PC-9 (cell line): ENCODE results near the gene RPL26. TPM values are rescaled to one million over a fixed set of nuclear protein-coding genes. Genes with fewer than 3 reads are reported as not detected.

Experiments
- BruUV-seq: library from RNA; stranded (reverse); fragments of 400-500 nt; replicated peaks from 2 replicates; lab custom pipeline; 2021; lab: Mats Ljungman, UMichigan
- CTCF ChIA-PET: fragments of 300-600 bp; sonication (Branson Sonifier 250); formaldehyde crosslinking; loops from one replicate; lab custom pipeline; 2022; ENCODE audit warnings: antibody characterized with exemption; lab: Charles Lee
- POLR2A ChIA-PET: fragments of 300-600 bp; sonication (Branson Sonifier 250); formaldehyde crosslinking; loops from one replicate; lab custom pipeline; 2022; ENCODE audit warnings: antibody characterized with exemption; ENCODE audit not compliant: unreplicated experiment; lab: Charles Lee
- DNase-seq, 2 experiments: peaks; one replicate each; pipeline versions ENCODE4 v3.0.0 to v3.0.0-alpha.2; 2015 to 2022; ENCODE audit warnings: mixed read lengths in 1 of 2
- H2AFZ ChIP-seq: fragments of 200-600 bp; sonication (generic); 2 replicates; pipeline ENCODE4 v1.8.1; 2017; ENCODE audit warnings: antibody characterized with exemption
- H3F3A ChIP-seq: fragments of 200-600 bp; sonication (generic); 2 replicates; pipeline ENCODE4 v1.8.1; 2017; ENCODE audit warnings: antibody characterized with exemption, mild to moderate bottlenecking, low read depth; ENCODE audit not compliant: insufficient read depth
- H3K27ac ChIP-seq: fragments of 200-600 bp; sonication (generic); 2 replicates; pipeline ENCODE4 v1.6.1; 2016; ENCODE audit warnings: mixed run types
- H3K27me3 ChIP-seq: fragments of 200-600 bp; sonication (generic); 2 replicates; pipeline ENCODE4 v1.6.1; 2016; ENCODE audit warnings: low read depth, mixed run types; ENCODE audit not compliant: insufficient read depth
- H3K36me3 ChIP-seq: fragments of 200-600 bp; sonication (generic); 2 replicates; pipeline ENCODE4 v1.6.1; 2016; ENCODE audit warnings: low read depth, mixed run types
- H3K4me1 ChIP-seq: fragments of 200-600 bp; sonication (generic); replicated peaks from 2 replicates; pipeline ENCODE4 v1.6.1; 2016; ENCODE audit warnings: mixed run types; ENCODE audit not compliant: insufficient read depth
- H3K4me2 ChIP-seq: fragments of 200-600 bp; sonication (generic); 2 replicates; pipeline ENCODE4 v1.6.1; 2017; ENCODE audit warnings: mixed run types
- H3K4me3 ChIP-seq: fragments of 200-600 bp; sonication (generic); 2 replicates; pipeline ENCODE4 v1.6.1; 2016; ENCODE audit warnings: mixed run types
- H3K79me2 ChIP-seq: fragments of 200-600 bp; sonication (generic); 2 replicates; pipeline ENCODE4 v1.6.1; 2017; ENCODE audit warnings: low read depth, mixed run types
- H3K9me2 ChIP-seq: fragments of 200-600 bp; sonication (generic); 2 replicates; pipeline ENCODE4 v1.8.1; 2017; ENCODE audit warnings: mild to moderate bottlenecking; ENCODE audit not compliant: insufficient read depth
- H3K9me3 ChIP-seq: fragments of 200-600 bp; sonication (generic); 2 replicates; pipeline ENCODE4 v1.8.1; 2016; ENCODE audit warnings: low read depth; ENCODE audit not compliant: insufficient read depth
- H4K20me1 ChIP-seq: fragments of 200-600 bp; sonication (generic); 2 replicates; pipeline ENCODE4 v1.8.1; 2017; ENCODE audit not compliant: insufficient read depth
- EZH2 ChIP-seq: fragments of 200-600 bp; sonication (generic); IDR thresholded peaks from 2 replicates; pipeline ENCODE4 v1.8.0; 2017; ENCODE audit warnings: antibody characterized with exemption, low read depth
- intact Hi-C: fragments of 100-400 bp; cut with micrococcal nuclease; formaldehyde crosslinking; loops from one replicate; pipeline ENCODE4 v1.10.0; 2022; ENCODE audit not compliant: unreplicated experiment
- total RNA-seq: library from RNA; stranded (reverse); gene quantifications from 2 replicates; pipeline ENCODE4 v1.2.3, GENCODE V29; 2021
- TF ChIP-seq, protein P1 (sequence below): fragments of 200-600 bp; sonication (generic); conservative IDR thresholded peaks from 2 replicates; pipeline ENCODE4 v1.6.1; 2017; ENCODE audit warnings: mixed run types, antibody characterized with exemption, mild to moderate bottlenecking, moderate library complexity

RPL26 gene
- total RNA-seq, 1 experiment from 2014 or later: 2,519 TPM

DNA sequence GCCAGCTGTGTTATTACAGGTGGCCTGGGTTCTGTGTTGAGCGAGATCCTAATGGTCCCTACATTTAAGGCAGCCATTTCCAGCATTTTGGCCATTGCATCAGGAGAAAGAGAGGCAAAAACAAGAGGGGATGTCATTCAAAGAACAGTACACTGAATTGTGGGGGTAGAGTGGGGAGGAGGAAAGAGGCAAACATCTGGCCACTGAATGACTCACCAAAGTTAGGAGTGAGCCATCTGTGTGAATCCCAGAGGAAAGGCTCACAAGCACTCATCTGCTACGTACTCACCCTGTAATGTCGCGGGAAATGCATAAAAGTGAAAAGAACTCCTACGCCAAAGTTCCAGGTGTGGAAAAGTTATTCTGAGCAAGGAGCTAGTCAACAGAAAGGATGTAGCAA lies 23.2 kb downstream of the RPL26 start:
- intact Hi-C loops: no loop called here

DNA sequence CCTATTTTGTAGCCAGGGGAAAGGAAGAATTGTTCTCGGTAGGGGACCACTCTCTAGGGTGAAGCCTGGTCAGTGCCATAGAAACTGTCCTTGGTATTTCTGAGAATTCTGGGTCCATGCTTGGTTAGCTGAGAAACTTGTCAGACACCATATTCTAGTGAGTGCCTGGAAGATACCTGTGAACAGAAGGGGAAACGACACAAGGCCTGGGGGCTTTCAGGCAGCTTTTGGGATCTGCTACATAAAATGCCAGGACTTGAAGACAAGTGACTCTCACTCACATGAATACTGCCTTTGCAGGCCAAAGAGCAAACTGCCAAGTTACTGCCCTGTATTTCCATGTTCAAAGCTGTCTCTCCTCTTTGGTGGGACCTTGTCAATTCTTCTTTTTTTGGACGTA lies 25.1 kb downstream of the RPL26 start:
- Histone ChIP-seq H3K4me3 (no peak overlapping the region), H3K27ac (no peak overlapping the region), H3K9me3 (no peaks in the 10 kb centered on the region), H3K4me1 (no peaks in the 10 kb centered on the region), H2AFZ (no peak overlapping the region), H4K20me1 (no peaks in the 10 kb centered on the region), H3K27me3 (no peaks in the 10 kb centered on the region), H3F3A (no peaks in the 10 kb centered on the region), H3K4me2 (no peak overlapping the region), H3K36me3 (no peaks in the 10 kb centered on the region), H3K9me2 (no peaks in the 10 kb centered on the region), H3K79me2 (no peaks in the 10 kb centered on the region)
- TF ChIP-seq, protein P1, sequence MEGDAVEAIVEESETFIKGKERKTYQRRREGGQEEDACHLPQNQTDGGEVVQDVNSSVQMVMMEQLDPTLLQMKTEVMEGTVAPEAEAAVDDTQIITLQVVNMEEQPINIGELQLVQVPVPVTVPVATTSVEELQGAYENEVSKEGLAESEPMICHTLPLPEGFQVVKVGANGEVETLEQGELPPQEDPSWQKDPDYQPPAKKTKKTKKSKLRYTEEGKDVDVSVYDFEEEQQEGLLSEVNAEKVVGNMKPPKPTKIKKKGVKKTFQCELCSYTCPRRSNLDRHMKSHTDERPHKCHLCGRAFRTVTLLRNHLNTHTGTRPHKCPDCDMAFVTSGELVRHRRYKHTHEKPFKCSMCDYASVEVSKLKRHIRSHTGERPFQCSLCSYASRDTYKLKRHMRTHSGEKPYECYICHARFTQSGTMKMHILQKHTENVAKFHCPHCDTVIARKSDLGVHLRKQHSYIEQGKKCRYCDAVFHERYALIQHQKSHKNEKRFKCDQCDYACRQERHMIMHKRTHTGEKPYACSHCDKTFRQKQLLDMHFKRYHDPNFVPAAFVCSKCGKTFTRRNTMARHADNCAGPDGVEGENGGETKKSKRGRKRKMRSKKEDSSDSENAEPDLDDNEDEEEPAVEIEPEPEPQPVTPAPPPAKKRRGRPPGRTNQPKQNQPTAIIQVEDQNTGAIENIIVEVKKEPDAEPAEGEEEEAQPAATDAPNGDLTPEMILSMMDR: no peak
- TF ChIP-seq EZH2: no peak
- DNase-seq: no peak
- POLR2A ChIA-PET: interaction anchor here (0.8 kb wide), 1 partner anchor 25 kb away, joined by 10 read pairs; no protein-coding TSS in a partner anchor
- CTCF ChIA-PET: no interaction called here
- intact Hi-C loops: no loop called here
- no TSS peak for BruUV-seq

More for the DNA sequence above, 23.2 kb downstream of the RPL26 start:
- ChIA-PET POLR2A (no interaction called here), CTCF (no interaction called here)
- H3K79me2 ChIP-seq: no peaks in the 10 kb centered on the region
- H2AFZ ChIP-seq: no peak overlapping the region
- H3K9me2 ChIP-seq: no peaks in the 10 kb centered on the region
- no TSS peak for BruUV-seq
- peaks cover 5% of the 10 kb centered on the region; the same call in 1 of the 2 replicates for H3K4me1 ChIP-seq
- no peak overlapping the region for H3K27ac ChIP-seq
- H3K36me3 ChIP-seq: no peaks in the 10 kb centered on the region
- no peaks in the 10 kb centered on the region for H4K20me1 ChIP-seq
- H3K9me3 ChIP-seq: no peaks in the 10 kb centered on the region
- TF ChIP-seq, protein P1: no peak
- no peak for TF ChIP-seq EZH2
- no peak for DNase-seq
- 0 out of 2 replicates have a peak, but pooled peaks cover 1% of the 10 kb centered on the region for H3F3A ChIP-seq
- no peak overlapping the region for H3K4me3 ChIP-seq
- H3K4me2 ChIP-seq: no peak overlapping the region
- no peaks in the 10 kb centered on the region for H3K27me3 ChIP-seq

DNA sequence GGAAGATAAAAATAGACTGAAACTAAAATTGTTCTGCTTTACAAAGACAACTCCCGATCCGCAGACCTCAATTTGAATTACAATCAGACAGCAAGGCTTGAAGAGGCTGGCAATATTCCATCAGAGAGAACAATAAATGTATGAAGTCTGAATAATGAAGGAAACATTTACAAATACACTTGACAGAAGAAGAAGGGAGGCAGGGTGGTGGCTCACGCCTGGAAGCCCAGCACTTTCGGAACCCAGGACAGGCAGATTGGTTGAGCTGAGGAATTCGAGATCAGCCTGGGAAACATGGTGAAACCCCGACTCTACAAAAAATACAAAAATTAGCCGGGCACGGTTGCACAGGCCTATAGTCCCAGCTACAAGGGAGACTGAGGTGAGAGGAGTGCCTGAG lies 28.8 kb downstream of the RPL26 start:
- Histone ChIP-seq H3K4me2 (no peak overlapping the region), H3K9me2 (no peaks in the 10 kb centered on the region), H3F3A (no peaks in the 10 kb centered on the region), H4K20me1 (no peaks in the 10 kb centered on the region), H3K27me3 (no peaks in the 10 kb centered on the region), H3K27ac (no peak overlapping the region), H3K36me3 (no peaks in the 10 kb centered on the region), H2AFZ (no peak overlapping the region), H3K9me3 (no peaks in the 10 kb centered on the region), H3K4me1 (no peaks in the 10 kb centered on the region), H3K4me3 (no peak overlapping the region), H3K79me2 (no peaks in the 10 kb centered on the region)
- CTCF ChIA-PET: no interaction called here
- DNase-seq: no peak
- no peak for TF ChIP-seq EZH2
- TF ChIP-seq, protein P1: no peak
- POLR2A ChIA-PET: no interaction called here
- intact Hi-C loops: no loop called here
- no TSS peak for BruUV-seq
